GM19240 (cell line): Measurements from ENCODE around the gene ZBTB7C.

Experiments
- DNase-seq: peaks from one replicate; pipeline ENCODE4 v3.0.0; 2011; ENCODE audit warnings: low spot score; ENCODE audit not compliant: insufficient read length

Gene ZBTB7C

DNA sequence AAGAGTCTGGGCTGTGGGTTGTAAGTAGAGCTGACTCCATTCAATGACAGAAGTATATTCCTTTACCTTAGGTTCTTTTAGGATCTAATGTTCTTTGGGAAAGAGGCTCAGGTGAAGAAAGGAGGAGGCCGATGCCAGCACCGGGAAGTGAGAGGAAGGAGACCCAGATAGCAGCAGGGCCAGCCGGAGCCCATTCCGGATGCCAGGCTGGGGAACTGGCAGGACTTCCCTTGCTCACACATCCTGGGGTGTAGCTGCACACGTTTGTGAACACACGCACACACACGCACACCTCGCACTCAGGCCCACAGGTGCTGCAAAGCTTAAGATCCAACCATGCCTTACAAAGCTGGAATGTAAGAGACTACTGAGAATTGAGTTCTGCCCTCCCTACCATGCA is 383.0 kb downstream of the ZBTB7C start:
- no peak for DNase-seq

DNA sequence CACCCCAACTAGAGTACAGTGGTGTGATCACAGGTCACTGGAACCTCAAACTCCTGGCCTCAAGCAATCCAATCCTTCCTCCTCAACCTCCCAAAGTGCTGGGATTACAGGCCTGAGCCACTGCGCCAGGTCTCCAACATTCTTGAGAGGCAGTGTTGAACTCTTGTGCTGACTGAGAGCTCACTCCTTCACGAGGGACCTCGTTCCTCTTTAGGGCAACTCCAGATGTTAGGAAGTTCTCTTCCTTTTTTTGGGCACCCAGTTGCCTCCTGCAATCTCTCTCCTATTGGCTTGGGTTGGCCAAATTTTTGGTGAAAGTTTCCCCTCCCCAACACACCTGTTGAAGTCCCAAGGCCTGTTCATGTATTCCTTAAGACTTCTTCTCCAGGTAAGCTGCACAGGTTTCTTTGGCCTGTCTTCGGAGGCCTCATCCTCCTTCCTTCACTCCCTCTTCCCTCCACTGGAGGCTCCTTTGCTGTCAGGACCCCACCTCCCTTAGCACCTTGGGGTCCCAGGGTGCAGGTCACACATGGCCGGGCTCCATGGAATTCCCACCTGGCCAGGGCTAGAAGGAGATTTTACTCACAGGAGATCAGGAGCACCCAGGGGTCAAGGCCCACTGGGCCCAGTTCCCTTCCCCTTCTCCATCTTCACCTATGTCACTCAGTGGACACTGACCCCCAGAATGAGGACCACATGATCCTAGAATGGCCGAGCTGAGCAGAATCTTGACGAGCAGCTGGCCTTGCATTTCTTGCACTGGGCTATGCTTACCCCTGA is 384.1 kb downstream of the ZBTB7C start:
- no peak for DNase-seq

DNA sequence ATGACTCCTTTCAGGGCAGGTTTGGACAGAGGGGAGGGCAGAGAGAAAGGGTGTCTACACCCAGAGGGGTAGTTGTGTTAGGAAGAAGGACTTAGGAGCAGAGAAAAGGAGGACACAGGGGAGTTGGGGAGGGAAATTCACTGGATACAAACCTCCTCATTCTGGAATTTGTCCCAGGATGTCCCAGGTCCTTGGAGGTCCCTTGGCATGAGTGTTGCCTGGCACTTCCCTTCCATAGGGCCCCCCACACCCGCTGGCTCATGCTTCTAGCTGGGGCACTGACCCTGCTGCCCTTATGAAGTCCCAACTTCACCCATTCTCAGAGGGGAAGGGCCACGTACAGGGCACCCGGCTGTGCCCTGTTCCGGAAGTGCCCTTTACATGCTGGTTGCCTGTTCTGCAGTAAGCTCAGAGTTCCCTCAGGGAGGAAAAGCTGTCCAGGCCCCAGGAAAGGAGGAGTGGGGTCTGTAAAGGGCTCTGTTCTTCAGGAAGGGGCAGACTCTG is 385.1 kb downstream of the ZBTB7C start:
- DNase-seq, result no peak

DNA sequence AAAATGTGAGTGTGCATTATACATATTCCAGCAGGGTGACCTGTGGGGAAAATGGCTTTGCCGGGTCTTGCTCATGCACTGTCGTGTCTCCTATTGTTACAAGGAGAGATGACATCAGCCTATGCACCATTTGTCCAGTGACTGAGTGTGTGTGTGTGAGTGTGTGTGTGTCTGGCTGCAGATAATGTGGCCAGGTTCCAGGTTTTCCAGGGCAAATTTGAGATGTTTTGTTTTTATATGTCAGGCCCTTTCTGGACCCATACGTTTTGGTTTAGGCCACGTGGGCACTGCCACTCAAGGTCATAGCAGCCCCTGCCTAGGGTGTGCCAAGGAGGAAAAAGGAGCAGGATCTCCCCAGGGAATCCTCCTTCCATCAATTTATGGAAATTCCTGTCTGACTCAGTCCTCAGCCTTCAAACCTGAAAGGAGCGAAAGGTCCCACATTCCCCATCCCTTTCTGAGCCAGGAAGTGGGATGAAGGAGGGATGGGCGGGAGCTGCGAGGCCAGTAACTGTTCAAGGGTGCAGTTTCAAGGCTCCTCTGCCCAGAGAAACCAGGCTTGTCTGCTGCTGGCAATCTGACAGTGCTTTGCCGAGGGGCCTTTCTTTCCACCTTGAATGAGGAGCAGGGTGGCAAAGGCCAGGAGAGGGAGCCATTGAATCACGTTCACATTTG is 385.7 kb downstream of the ZBTB7C start:
- DNase-seq, result no peak

DNA sequence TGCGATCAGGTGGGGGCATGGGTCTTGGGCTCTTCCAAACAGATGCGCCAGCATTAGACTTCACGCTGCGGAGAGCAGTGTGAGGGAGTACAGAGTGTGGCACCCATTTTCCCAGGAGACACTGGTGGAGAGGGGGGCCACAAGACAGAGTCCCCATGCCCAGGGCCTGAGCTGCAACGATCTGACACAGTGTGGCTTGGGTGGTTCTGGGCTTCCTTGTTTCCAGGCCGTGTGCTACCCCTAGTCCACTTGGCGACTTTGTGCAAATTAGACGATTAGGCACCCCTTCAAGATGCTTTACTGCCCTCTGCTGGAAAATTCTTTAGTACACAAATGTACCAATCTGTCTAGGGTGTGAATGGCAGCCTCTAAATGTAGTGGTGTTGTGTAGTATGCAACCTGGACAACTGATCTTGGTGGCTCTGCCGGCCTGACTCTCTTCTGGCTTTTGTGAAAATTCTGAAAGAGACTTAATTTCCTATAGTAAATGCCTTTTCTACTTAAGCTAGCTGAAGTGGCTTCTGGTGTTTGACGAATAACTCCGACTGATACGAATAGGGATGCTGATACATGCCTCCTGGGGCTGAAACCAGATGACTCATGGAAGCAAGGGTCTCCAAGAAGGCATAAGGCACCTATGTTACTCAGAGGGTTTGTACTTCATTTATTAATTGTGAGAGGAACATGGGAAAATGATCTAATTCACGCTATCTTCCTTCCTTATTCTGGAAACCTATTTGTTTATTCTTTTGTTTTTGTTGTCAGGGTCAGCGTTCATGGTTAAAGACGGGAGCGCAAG is 386.5 kb downstream of the ZBTB7C start:
- DNase-seq, result peak; percentile 51

DNA sequence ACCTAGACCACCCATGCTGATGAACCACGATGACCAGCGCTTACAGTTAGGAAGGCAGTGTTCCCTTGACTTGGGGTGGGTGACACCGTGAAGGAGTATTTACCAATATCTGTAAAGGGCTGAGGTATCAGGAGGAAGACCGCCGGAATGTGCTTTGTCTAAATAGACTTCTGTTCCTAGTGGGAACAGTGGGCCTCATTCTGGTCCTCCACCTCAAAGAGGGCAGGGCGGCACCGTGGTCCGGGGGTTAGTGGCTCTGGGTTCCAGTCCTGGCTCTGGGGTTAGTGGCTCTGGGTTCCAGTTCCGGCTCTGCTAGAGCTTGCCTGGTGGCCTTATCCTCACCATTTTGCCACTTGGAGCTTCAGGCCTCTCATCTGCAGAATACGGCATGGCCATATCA is 387.2 kb downstream of the ZBTB7C start:
- no peak for DNase-seq

DNA sequence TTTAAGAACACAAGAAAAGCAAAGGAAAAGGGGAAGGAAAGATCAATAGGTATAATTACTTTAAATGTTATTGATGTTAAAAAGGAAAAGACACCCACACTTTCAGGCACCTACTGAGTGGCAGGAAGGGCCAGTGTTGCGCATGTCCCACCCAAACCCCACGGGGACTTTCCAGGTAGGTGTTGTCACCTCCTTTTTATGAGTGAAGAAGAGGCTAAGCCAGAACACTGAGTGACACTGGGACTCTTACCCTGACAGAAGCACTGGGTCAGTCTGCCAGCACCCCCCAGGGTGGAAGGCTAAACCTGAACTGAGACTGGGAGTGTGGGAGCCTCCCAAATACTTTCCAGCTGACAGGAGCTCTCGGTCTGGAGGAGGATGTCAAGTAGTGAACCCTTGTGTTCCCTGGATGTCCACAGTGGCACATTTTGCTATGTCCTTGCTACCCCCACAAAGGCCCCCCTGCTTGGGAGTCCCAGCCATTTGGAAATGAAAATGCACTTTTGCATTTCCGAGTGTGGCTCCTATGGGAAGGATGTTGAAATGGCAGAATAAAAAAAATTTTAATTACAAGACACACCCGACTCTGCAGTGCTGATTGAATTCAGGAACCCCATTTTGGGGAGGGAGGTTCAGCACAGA is 387.8 kb downstream of the ZBTB7C start:
- no peak for DNase-seq

DNA sequence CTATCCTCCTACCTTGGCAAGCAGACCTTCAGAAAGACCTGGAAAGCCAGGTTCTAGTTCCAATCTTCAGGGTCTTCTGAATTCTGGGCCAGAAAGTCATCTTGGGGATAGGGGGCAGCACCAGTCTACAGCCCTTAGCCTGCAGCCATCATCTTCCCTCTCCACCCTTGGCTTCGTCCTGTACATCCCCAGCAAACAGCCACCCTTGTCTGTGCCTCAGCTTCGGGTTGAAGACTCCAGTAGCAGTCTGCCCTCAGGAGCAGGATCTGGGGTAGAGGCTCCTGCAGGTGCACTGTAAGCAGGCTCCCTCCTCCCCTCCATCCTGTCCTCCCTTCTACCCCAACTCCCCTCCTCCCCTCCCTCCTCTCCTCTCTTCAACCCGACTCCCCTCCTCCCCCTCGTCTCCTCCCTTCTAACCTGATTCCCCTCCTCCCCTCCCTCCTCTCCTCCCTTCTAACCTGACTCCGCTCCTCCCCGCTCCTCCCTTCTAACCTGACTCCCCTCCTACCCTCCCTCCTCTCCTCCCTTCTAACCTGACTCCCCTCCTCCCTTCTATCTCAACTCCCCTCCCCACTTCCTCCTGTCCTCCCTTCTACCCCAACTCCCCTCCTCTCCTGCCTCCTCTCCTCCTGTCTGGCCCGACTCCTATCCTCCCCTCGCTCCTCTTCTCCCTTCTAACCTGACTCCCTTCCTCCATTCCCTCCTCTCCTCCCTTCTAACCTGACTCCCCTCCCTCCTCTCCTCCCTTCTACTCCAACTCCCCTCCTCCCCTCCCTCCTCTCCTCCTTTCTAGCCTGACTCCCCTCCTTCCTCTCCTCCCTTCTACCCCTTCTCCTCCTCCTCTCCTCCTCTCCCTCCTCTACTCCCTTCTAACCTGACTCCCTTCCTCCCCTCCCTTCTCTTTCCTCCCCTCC is 388.6 kb downstream of the ZBTB7C start:
- no peak for DNase-seq

DNA sequence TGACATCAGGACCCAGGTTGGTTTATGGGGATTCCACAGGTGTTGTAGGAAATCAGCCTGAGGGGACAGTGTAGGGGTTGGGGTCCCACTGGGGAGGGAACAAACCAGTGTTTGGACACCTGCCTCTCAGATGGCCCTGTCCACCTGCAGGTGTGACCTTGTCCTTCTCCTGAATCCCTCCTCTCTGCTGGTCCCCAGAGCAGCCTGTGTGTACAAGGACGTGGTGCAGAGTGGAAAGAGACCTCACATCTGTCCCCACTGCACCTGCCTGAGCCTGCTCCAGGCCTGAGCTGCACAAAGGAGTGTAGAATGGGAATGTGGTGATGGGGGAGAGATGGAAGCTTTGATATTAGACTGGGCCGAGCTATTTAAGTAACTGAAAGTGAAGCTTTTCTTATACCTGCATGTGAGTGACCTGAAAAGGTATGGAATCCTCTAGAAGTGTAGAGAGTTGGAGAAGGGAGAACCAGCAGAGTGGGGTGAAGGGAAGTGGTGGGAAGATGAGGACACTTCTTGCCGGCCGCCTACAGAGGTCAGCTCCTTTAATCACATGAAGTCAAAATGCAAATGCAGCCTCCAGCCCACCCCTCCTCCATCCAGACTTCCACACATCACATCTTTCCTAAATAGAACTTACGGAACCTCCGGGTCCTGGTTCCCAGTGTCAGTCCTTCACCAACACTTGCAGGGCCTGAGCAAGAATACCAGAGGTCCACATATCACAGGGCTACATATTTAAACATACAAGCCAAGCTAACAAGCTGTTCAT is 389.4 kb downstream of the ZBTB7C start:
- no peak for DNase-seq

DNA sequence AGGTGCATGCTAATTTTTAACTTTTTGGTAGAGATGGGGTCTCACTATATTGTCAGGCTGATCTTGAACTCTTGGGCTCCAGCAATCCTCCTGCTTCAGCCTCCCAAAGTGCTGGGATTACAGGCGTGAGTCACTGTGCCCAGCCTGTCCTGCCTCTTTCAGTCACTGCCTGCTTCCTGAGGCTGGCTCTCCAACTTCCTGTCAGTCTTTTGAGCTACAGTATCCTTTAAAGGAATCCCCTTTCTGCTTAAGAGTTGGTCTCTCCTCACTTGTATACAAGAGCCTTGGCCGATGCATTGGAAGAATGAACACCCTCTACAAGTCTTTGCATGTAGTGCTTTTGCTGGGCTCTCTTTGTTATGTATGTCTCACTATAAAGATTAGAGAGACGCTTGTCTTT is 390.3 kb downstream of the ZBTB7C start:
- no peak for DNase-seq

DNA sequence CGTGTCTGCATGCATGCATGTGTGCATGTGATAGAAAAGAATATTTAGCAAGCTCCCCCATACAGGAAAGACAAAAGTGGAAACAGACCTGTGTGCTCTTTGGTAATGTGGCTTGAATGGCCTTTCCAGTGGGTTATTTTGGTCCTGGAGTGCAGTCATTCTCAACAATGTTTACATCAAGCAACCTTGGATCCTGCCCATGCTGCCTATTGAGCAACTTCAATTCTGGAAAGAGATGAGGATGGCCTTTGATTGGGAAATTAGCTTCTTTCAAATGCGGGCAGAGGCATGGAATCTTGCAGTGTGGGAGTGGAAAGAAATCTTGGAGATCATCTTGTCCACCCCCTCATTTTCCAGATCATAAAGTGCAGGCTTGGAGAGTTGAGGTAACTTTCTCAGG is 391.5 kb downstream of the ZBTB7C start:
- no peak for DNase-seq

DNA sequence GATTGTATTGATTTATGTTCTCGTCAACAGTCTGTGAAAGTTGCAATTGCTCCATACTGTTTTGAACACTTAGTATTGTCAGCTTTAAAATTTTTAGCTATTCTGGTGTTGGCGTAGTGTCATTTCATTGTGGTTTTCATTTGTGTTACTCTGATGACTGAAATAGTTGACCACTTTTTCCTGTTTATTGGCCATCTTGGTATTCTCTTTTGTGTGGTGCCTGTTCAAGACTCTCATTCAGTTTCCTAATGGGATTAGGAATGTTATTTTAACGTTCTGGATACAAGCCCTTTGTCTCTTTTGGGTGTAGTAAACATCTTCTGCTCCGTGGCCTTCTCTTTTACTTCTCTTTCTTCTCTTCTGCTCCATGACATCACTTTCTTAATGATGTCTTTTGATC is 396.0 kb downstream of the ZBTB7C start:
- no peak for DNase-seq

DNA sequence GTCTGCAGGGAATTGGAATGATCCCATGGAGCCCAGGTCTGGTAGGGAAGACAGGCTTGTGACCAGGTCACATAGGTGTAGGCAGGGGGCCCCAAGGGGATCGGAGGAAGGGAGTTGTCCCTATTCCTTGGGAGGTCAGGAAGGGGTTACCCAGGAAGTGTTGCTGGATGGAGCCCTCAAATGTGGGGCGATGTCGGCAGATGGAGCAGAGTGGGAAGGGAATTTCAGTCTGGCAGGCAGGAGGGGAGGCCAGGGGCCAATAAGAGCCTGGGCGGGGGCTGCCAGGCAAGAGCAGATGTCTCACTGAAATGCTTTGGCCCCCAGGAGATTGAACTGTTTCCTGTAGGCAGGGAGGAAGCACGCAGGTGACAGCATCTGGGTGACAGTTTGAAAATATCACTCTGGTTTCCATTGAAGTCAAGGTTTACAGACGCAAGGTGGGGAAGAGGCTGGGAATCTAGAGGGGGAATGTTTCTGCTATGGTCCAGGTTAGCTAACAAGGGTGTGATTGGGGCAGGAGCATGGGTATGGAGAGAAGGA is 397.2 kb downstream of the ZBTB7C start:
- DNase-seq, result no peak

DNA sequence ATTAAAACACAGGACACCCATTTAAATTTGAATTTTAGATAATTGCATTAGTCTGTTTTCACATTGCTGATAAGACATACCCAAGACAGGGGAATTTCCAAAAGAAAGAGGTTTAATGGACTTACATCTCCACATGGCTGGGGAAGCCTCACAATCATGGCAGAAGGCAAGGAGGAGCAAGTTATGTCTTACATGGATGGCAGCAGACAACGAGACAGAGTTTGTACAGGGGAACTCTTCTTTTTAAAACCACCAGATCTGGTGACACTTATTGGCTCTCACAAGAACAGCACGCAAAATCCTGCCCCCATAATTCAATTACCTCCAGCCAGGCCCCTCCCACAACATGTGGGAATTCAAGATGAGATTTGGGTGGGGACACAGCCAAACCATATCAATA is 398.9 kb downstream of the ZBTB7C start:
- no peak for DNase-seq

DNA sequence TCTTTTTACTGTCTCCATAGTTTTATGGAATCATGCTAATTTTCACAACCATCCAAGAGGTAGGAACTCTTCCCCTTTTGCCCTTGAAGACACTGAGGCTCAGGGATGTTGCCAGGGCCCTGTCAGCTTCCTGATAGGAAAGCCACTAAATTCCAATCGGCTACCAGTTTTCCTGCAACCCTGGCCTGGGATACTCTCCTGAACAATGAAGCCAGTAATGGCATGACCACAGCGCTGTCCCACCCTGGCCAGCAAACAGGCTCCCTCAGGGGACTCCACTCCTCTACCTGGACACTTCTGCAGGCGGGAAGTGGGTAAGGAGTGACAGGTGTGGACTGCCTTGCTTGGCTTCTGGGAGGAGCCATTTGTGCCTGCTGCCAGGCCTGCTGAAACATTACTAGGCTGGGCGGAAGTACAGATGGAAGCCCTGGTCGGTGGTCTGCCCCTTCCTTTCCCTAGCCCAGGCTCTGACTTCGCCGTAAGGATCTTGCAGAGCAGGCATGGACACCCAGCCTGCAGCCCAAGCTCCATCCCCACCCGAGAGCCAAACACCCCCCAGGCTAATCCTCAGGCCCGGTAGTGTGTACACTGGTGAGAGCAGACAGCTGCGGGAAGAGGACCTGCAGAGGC is 400.0 kb downstream of the ZBTB7C start:
- no peak for DNase-seq

DNA sequence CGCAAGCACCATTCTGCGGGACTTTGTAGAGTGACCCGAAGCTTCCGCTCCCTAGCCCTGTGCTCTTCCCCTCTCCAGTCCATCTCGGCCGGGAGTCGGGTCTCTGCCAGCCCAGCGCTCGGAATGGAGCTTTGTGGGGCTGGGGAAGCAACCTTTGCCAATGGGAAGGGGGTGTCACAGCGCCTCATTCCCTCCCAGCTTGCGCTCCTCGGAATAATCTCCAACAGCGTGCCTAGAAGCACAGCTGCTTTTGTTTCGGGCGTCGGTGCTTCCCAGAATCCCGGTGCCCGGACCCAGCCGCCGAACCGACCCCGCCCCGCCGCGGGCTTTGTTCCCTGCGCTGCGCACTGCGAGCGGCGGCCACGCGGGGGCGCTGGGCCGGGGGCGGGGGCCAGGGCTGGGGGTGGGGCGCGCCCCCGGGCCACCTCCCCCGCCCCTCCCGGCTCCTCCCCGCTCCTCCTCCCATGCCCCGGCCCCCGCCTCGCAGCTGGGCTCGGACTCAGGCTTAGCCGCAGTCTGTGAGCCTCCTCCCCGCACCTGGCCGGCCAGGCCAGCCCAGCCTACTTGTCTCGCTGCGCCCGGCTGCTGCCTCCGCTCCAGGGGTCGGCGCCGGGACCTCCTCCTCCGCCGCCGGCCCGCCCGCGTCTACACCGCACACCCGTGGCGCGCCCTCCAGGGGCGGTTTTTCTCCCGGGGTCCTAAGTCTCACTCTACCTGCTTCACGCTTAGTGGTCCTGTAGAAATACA is 401.1 kb downstream of the ZBTB7C start:
- peak; percentile 52 for DNase-seq

DNA sequence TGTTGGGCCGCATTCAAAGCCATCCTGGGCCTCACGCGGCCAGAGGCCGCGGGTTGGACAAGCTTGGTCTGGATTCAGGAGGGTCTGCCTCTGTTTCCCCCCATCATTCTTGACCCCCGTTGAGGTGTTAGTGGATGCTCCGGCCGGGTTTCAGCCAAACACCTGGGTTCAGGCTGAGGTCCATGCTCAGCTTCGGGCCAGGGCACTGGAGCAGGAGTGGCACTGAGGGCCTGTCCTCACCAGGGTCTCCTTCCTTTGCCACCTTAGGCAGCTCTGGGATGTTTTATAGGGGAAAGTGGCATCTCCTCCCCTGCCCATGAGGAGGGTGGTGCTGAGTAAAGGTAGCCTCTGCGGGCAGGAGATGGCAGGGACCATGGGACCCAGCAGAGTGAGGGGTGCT is 401.8 kb downstream of the ZBTB7C start:
- no peak for DNase-seq

DNA sequence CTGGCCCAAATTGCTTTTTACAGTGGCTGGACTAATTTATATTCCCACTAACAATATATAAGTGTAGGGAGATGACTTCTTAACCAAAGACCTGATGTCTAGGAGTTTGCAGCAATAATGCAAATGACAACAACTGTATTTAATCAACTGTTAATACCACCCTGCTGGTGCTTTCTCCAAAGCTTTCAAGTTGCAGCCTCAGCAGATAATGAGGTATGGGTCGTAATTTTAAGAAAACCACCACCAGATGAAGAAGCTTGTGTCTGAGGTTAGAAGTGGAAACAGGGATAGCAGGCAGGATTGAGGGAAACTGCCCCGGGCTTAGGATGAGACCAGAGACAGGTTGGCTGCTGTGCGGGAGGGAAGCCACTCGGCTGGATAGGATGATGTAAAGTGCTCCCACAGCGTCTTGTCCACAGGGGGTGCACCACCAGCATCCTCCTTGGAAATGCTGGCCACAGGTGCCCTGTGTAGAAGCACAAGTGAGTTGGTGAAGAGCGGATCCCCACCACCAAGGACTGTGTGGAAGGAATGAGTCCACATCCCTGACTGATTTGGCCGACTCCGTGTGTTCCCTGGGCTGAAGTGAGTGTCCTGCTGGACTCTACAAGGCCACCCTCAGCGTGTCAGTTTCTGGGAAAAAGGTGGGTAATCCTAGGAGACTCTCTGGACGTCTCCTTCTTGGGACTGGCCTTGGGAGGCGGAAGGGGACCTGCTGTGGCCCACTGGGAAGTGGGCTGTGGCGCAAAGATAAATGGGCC is 402.6 kb downstream of the ZBTB7C start:
- no peak for DNase-seq
